DOHH2 (cell line): Measurements from ENCODE around the gene CHRNB2.

ENCODE experiments used
- EZH2phosphoT487 ChIP-seq: fragments of 200-600 bp; sonication (generic); IDR thresholded peaks from 2 replicates; pipeline ENCODE4 v1.6.1; 2017; ENCODE audit warnings: borderline replicate concordance, mild to moderate bottlenecking, antibody characterized with exemption, low read length, moderate library complexity, mixed read lengths
- TF ChIP-seq, protein P1 (sequence below): fragments of 200-600 bp; sonication (generic); IDR thresholded peaks from one replicate; pipeline ENCODE4 v1.5.1; 2014; ENCODE audit warnings: antibody characterized with exemption, mild to moderate bottlenecking, low read depth, low read length; ENCODE audit not compliant: poor library complexity, severe bottlenecking

- TF ChIP-seq, protein P1, sequence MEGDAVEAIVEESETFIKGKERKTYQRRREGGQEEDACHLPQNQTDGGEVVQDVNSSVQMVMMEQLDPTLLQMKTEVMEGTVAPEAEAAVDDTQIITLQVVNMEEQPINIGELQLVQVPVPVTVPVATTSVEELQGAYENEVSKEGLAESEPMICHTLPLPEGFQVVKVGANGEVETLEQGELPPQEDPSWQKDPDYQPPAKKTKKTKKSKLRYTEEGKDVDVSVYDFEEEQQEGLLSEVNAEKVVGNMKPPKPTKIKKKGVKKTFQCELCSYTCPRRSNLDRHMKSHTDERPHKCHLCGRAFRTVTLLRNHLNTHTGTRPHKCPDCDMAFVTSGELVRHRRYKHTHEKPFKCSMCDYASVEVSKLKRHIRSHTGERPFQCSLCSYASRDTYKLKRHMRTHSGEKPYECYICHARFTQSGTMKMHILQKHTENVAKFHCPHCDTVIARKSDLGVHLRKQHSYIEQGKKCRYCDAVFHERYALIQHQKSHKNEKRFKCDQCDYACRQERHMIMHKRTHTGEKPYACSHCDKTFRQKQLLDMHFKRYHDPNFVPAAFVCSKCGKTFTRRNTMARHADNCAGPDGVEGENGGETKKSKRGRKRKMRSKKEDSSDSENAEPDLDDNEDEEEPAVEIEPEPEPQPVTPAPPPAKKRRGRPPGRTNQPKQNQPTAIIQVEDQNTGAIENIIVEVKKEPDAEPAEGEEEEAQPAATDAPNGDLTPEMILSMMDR, result no peak
- no peak for TF ChIP-seq EZH2phosphoT487
These were observed 42.7 kb upstream of the CHRNB2 start for GRCh38 chr1:154524881-154525280.
